ENCODE data around the gene CAV2.

DNA sequence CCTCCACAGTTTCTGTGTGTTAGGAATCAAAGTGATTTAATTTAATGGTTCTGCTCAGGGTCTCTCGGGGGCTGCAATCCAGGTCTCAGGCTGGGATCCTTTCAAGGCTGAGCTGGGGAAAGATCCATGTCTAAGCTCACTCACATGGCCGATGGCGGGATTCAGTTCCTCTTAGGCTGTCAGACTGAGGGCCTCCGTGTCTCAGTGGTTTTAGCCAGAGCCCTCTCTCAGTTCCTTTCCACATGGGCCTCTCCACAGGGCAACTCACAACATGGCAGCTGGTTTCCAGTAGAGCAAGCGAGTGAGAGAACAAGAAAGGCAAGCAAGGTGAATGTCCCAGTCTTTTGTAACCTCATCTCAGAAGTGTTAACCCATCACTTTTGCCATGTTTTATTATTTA lies 52.2 kb downstream of the CAV2 start:
- TF ChIP-seq, protein P1, sequence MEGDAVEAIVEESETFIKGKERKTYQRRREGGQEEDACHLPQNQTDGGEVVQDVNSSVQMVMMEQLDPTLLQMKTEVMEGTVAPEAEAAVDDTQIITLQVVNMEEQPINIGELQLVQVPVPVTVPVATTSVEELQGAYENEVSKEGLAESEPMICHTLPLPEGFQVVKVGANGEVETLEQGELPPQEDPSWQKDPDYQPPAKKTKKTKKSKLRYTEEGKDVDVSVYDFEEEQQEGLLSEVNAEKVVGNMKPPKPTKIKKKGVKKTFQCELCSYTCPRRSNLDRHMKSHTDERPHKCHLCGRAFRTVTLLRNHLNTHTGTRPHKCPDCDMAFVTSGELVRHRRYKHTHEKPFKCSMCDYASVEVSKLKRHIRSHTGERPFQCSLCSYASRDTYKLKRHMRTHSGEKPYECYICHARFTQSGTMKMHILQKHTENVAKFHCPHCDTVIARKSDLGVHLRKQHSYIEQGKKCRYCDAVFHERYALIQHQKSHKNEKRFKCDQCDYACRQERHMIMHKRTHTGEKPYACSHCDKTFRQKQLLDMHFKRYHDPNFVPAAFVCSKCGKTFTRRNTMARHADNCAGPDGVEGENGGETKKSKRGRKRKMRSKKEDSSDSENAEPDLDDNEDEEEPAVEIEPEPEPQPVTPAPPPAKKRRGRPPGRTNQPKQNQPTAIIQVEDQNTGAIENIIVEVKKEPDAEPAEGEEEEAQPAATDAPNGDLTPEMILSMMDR (IDR thresholded peaks at IDR 0.05; ENCODE audit: low read length): no peak
- TF ChIP-seq EZH2 (IDR thresholded peaks at IDR 0.05; ENCODE audit: borderline replicate concordance, low read length): no peak
